B cell (primary cell): ENCODE results near the gene CD79B. TPM values are rescaled to one million over a fixed set of nuclear protein-coding genes. Genes with fewer than 3 reads are reported as not detected.
A peak's percentile ranks its signal among the peaks of the same experiment; 100 is the strongest.
"Not testable (repeated sequence)": the region's sequence is repeated elsewhere in the genome, so short reads cannot be mapped to it uniquely, and the experiment has no call there.

Experiments used
- ATAC-seq: fragments of 200-7000 bp; cut with Tn5 transposase; one replicate; pipeline ENCODE4 v1.10.0; 2021; ENCODE audit warnings: low read depth, mild to moderate bottlenecking, moderate number of reproducible peaks, moderate library complexity
- CTCF ChIA-PET: fragments of 350-600 bp; sonication (Branson Sonifier 250); formaldehyde crosslinking; loops from one replicate; lab custom pipeline; 2021; ENCODE audit warnings: antibody characterized with exemption, inconsistent platforms; lab: Charles Lee
- POLR2A ChIA-PET: fragments of 350-600 bp; sonication (Branson Sonifier 250); formaldehyde crosslinking; loops from one replicate; lab custom pipeline; 2021; ENCODE audit warnings: antibody characterized with exemption; lab: Charles Lee
- DNase-seq: peaks from one replicate; pipeline ENCODE4 v3.0.0; 2013
- H2AFZ ChIP-seq: 2 replicates; pipeline ENCODE4 v1.6.1; 2012; ENCODE audit warnings: mild to moderate bottlenecking, low read depth, low read length; ENCODE audit not compliant: insufficient read depth, poor library complexity, severe bottlenecking
- H3K27ac ChIP-seq, 2 donors: 1 replicate in 1 of 2; 2 replicates in 1 of 2; pipeline ENCODE4 v1.5.1; 2012 to 2013; ENCODE audit warnings: low read length in 2 of 2, mild to moderate bottlenecking in 2 of 2, moderate library complexity in 1 of 2
- H3K27me3 ChIP-seq, 4 experiments: fragments of 200-600 bp in 1 of 4; sonication (generic) in 1 of 4; replicated peaks in 1 of 4; 1 replicate in 2 of 4; 2 replicates in 2 of 4; pipeline versions ENCODE4 v1.6.1 to v1.7.0; 2013 to 2016; ENCODE audit warnings: low read length in 3 of 4, mild to moderate bottlenecking in 2 of 4, mixed read lengths in 1 of 4, moderate library complexity in 1 of 4; ENCODE audit not compliant: insufficient read depth in 4 of 4, control insufficient read depth in 3 of 4; ENCODE audit errors: control extremely low read depth in 1 of 4
- H3K36me3 ChIP-seq, 2 experiments: replicated peaks in 1 of 2; 1 replicate in 1 of 2; 2 replicates in 1 of 2; pipeline versions ENCODE4 v1.6.1 to v1.7.1; 2013; ENCODE audit warnings: low read length in 1 of 2; ENCODE audit not compliant: insufficient read depth in 2 of 2, control insufficient read depth in 1 of 2; ENCODE audit errors: control extremely low read depth in 1 of 2, extremely low read depth in 1 of 2
- H3K4me1 ChIP-seq, 2 donors: fragments of 200-600 bp in 1 of 2; sonication (generic) in 1 of 2; 1 replicate in 1 of 2; 2 replicates in 1 of 2; pipeline versions ENCODE4 v1.5.1 to v1.6.1; 2013 to 2017; ENCODE audit warnings: low read length in 2 of 2; ENCODE audit not compliant: control insufficient read depth in 2 of 2, insufficient read depth in 2 of 2
- H3K4me2 ChIP-seq: replicated peaks from 2 replicates; pipeline ENCODE3; 2012; ENCODE audit warnings: mild to moderate bottlenecking, low read depth, low read length; ENCODE audit not compliant: poor library complexity, severe bottlenecking
- H3K4me3 ChIP-seq, 5 experiments: fragments of 200-600 bp in 1 of 5; sonication (generic) in 1 of 5; 1 replicate in 3 of 5; 2 replicates in 2 of 5; pipeline versions ENCODE4 v1.5.1 to v1.7.0; 2011 to 2016; ENCODE audit warnings: low read length in 4 of 5, mild to moderate bottlenecking in 4 of 5, low read depth in 2 of 5, control low read depth in 1 of 5, moderate library complexity in 1 of 5; ENCODE audit not compliant: insufficient read depth in 1 of 5; ENCODE audit errors: control extremely low read depth in 1 of 5, extremely low read depth in 1 of 5
- H3K79me2 ChIP-seq: fragments of 200-600 bp; sonication (generic); one replicate; pipeline ENCODE4 v1.6.0; 2016; ENCODE audit warnings: low read length; ENCODE audit not compliant: control insufficient read depth, insufficient read depth
- H3K9ac ChIP-seq: fragments of 200-600 bp; sonication (generic); 2 replicates; pipeline ENCODE4 v1.6.1; 2017; ENCODE audit warnings: mild to moderate bottlenecking, low read length, moderate library complexity
- H3K9me3 ChIP-seq, 3 donors: one replicate each; pipeline versions ENCODE4 v1.6.1 to v1.7.1; 2013; ENCODE audit warnings: low read length in 2 of 3; ENCODE audit not compliant: control insufficient read depth in 2 of 3, insufficient read depth in 1 of 3; ENCODE audit errors: control extremely low read depth in 1 of 3
- H4K20me1 ChIP-seq: 2 replicates; pipeline ENCODE4 v1.6.0; 2012; ENCODE audit warnings: mild to moderate bottlenecking, low read length; ENCODE audit not compliant: insufficient read depth, control insufficient read depth, poor library complexity, severe bottlenecking
- H3K27ac Mint-ChIP-seq: one replicate; pipeline ENCODE4 v1.8.0; 2021; ENCODE audit warnings: mixed read lengths
- H3K27me3 Mint-ChIP-seq: one replicate; pipeline ENCODE4 v1.8.0; 2021; ENCODE audit warnings: mixed read lengths
- H3K4me1 Mint-ChIP-seq: one replicate; pipeline ENCODE4 v1.8.0; 2021; ENCODE audit warnings: mixed read lengths
- H3K4me3 Mint-ChIP-seq: one replicate; pipeline ENCODE4 v1.8.0; 2021; ENCODE audit warnings: mixed read lengths
- H3K9me3 Mint-ChIP-seq: one replicate; pipeline ENCODE4 v1.8.0; 2022; ENCODE audit warnings: mixed read lengths; ENCODE audit not compliant: insufficient read depth
- CTCF ChIP-seq: fragments of 200-600 bp; IDR thresholded peaks from one replicate; pipeline ENCODE4 v1.8.0; 2022; ENCODE audit warnings: antibody characterized with exemption, mild to moderate bottlenecking
- EZH2 ChIP-seq: IDR thresholded peaks from 2 replicates; pipeline ENCODE4 v1.6.1; 2012; ENCODE audit warnings: borderline replicate concordance, low read depth, mild to moderate bottlenecking, moderate library complexity, low read length; ENCODE audit not compliant: insufficient read depth, poor library complexity, severe bottlenecking
- WGBS: methylation state at CpG from one replicate; pipeline ENCODE4 v1.1.5; 2013; ENCODE audit warnings: missing lambda C conversion rate; ENCODE audit not compliant: insufficient coverage; 5-methylcytosine and 5-hydroxymethylcytosine counted together
- intact Hi-C: fragments of 100-400 bp; cut with micrococcal nuclease; formaldehyde crosslinking; loops from one replicate; pipeline ENCODE4 v1.10.0; 2022
- polyA plus RNA-seq: library from polyadenylated mRNA; depleted of rRNA; stranded (reverse); fragments of >200 nt; gene quantifications from 2 replicates; pipeline ENCODE4 v1.2.3, GENCODE V29; 2012
- total RNA-seq, 2 donors: library from RNA; stranded (reverse); fragments of 120-200 nt in 1 of 2; gene quantifications; 1 replicate in 1 of 2; 2 replicates in 1 of 2; pipeline versions ENCODE4 v1.2.3 to v1.2.4, GENCODE V29; 2013 to 2022

Gene CD79B
- total and polyA plus RNA-seq, 2 donors (not counting 1 experiment from before 2014, with no cell fraction given), result 891 to 1,100 TPM

GRCh38 chr17:63925615-63926014 is 6.5 kb downstream of the CD79B start:
- Histone ChIP-seq H3K36me3 (peaks cover 0 to 39% of the 10 kb centered on the region in 2 experiments), H3K4me1 (peaks cover 87 to 98% of the 10 kb centered on the region in 2 donors), H4K20me1 (peaks cover 31% of the 10 kb centered on the region), H3K79me2 (peaks cover 40% of the 10 kb centered on the region), H3K4me2 (peak overlapping the region; percentile 97), H3K27ac (peak overlapping the region; percentile 85 to 89), H3K9ac (peak overlapping the region; percentile 1), H2AFZ (no peak overlapping the region), H3K9me3 (no peaks in the 10 kb centered on the region), H3K4me3 (peak overlapping the region in 1 of 5 experiments; percentile 15), H3K27me3 (no peaks in the 10 kb centered on the region)
- Mint-ChIP-seq H3K27ac (peak overlapping the region; percentile 92), H3K9me3 (no peaks in the 10 kb centered on the region), H3K4me3 (peak overlapping the region; percentile 74), H3K4me1 (peaks cover 85% of the 10 kb centered on the region), H3K27me3 (no peaks in the 10 kb centered on the region)
- DNase-seq (peak; percentile 91), ATAC-seq (peak; percentile 67)
- CTCF ChIA-PET, result interaction anchor here (0.8 to 26.0 kb wide), 10 partner anchors 8 to 208 kb away, joined by 3 to 834 read pairs (median 8); partner anchors contain the start of genes CD79B, CSHL1 and ICAM2
- TF ChIP-seq CTCF (no peak), EZH2 (no peak)
- intact Hi-C loops, result no loop called here
- WGBS, result 0% methylated on average over 1 of the region's 5 CpGs
- POLR2A ChIA-PET, result interaction anchor here (0.5 to 12.1 kb wide), 9 partner anchors 8 to 478 kb away, joined by 3 to 360 read pairs (median 5); no protein-coding TSS in a partner anchor

GRCh38 chr17:63922402-63922801 is 9.7 kb downstream of the CD79B start:
- peak overlapping the region in 3 of 5 experiments; percentile 9 to 41 (median 18) for H3K4me3 ChIP-seq
- not testable (repeated sequence) for H3K9me3 ChIP-seq, H3K27me3 Mint-ChIP-seq, H4K20me1 ChIP-seq, H3K27me3 ChIP-seq, H2AFZ ChIP-seq, H3K36me3 ChIP-seq, H3K9me3 Mint-ChIP-seq
- ATAC-seq, result peak; percentile 44
- peaks cover 77 to 89% of the 10 kb centered on the region in 2 donors for H3K4me1 ChIP-seq
- peak overlapping the region; percentile 53 for H3K4me2 ChIP-seq
- 6% methylated on average over 7 of the region's 9 CpGs for WGBS
- H3K79me2 ChIP-seq, result peaks cover 26% of the 10 kb centered on the region
- peak overlapping the region; percentile 14 for H3K9ac ChIP-seq
- ChIA-PET CTCF (interaction anchor here (1.7 to 26.0 kb wide), 7 partner anchors 10 to 102 kb away, joined by 5 to 834 read pairs (median 185); partner anchors contain the start of genes CD79B, CSHL1 and ICAM2), POLR2A (interaction anchor here (0.6 to 6.8 kb wide), 10 partner anchors 9 to 207 kb away, joined by 3 to 160 read pairs (median 4); partner anchors contain the start of genes CD79B, ERN1 and ICAM2)
- Mint-ChIP-seq H3K4me1 (peaks cover 77% of the 10 kb centered on the region), H3K27ac (peak overlapping the region; percentile 94), H3K4me3 (peak overlapping the region; percentile 83)
- DNase-seq, result peak; percentile 86
- H3K27ac ChIP-seq, result peak overlapping the region; percentile 83 to 89
- intact Hi-C loops, result loop anchor here (1.0 to 5.0 kb wide), 2 partner anchors 10 to 340 kb away; partner anchors contain the start of genes CD79B and TEX2

DNA sequence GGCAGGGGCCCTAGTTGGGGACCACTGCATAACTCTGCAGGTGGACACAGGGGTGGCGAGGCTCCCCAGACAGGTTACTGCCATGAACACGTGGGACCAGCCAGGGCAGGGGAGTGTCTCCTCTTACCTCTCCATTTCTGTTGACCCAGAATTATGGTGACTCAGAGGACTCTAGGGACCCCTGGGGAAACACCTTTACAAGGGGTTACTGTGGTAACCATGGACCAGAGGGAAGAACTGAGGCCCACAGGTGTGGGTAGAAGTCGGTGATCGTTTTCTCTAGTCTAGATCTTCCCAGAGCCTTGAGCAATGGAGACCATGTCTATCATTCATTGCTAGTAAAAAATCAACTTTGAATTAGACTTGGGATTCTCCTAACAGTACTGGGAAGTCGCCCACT is 11.4 kb downstream of the CD79B start:
- ChIA-PET CTCF (interaction anchor here (1.1 to 26.0 kb wide), 14 partner anchors 10 to 225 kb away, joined by 4 to 834 read pairs (median 16); partner anchors contain the start of genes CD79B, CSHL1 and ICAM2), POLR2A (interaction anchor here (0.6 to 6.8 kb wide), 6 partner anchors 11 to 100 kb away, joined by 7 to 160 read pairs (median 26); partner anchors contain the start of genes CD79B and ICAM2)
- H3K27me3 Mint-ChIP-seq, H4K20me1 ChIP-seq, H3K36me3 ChIP-seq, H3K9me3 Mint-ChIP-seq, H3K9me3 ChIP-seq, H3K9ac ChIP-seq, H2AFZ ChIP-seq, H3K27me3 ChIP-seq: not testable (repeated sequence)
- peaks cover 26% of the 10 kb centered on the region for H3K79me2 ChIP-seq
- peak overlapping the region; percentile 90 for H3K27ac Mint-ChIP-seq
- peaks cover 77% of the 10 kb centered on the region for H3K4me1 Mint-ChIP-seq
- peak overlapping the region; percentile 62 for H3K4me2 ChIP-seq
- H3K27ac ChIP-seq, result peak overlapping the region; percentile 34 to 55
- intact Hi-C loops, result loop anchor here (5.0 kb wide), 1 partner anchor 342 kb away; the partner anchor contains the start of gene TEX2
- 88% methylated on average over 1 of the region's 5 CpGs for WGBS
- peaks cover 71 to 86% of the 10 kb centered on the region in 2 donors for H3K4me1 ChIP-seq
- peak overlapping the region; percentile 78 for H3K4me3 Mint-ChIP-seq
- DNase-seq, result peak; percentile 63
- peak overlapping the region in 1 of 5 experiments; percentile 9 for H3K4me3 ChIP-seq
- ATAC-seq, result peak; percentile 40
